Gastroesophageal sphincter (tissue), 3 donors: Measurements from ENCODE around the gene RBM17.

Experiments used
- EP300 ChIP-seq: sonication (generic); formaldehyde crosslinking; IDR thresholded peaks from one replicate; pipeline ENCODE4 v1.6.1; 2017; ENCODE audit warnings: antibody characterized with exemption, mild to moderate bottlenecking
- TF ChIP-seq, protein P1 (sequence below), 4 experiments: fragments of 200-600 bp in 2 of 4; fragments of 450-650 bp in 2 of 4; sonication (generic) in 1 of 4; IDR thresholded peaks; one replicate each; pipeline ENCODE4 v1.5.1; 2017 to 2019; ENCODE audit warnings: antibody characterized with exemption in 4 of 4, mild to moderate bottlenecking in 2 of 4, moderate library complexity in 2 of 4

DNA sequence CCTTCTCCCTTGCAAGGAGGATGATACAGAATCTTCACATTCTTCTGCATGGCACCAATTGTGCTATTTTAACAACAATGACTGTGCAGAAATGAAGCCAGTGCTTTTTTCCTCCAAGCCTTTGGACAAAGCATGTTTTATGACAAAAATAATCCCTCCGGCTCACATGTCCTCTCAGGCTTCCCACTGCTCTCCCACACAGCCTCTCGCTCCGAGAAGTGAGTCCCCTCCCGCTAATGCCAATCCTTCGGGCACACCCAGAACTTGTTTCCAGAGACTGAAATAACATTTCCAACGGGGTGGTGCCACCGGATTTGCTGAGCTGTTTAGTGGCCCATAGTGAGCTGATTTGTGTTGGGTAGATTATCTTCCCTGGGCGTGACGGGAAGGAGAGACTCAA lies 35.8 kb downstream of the RBM17 start:
- no peak for TF ChIP-seq EP300
- TF ChIP-seq, protein P1, sequence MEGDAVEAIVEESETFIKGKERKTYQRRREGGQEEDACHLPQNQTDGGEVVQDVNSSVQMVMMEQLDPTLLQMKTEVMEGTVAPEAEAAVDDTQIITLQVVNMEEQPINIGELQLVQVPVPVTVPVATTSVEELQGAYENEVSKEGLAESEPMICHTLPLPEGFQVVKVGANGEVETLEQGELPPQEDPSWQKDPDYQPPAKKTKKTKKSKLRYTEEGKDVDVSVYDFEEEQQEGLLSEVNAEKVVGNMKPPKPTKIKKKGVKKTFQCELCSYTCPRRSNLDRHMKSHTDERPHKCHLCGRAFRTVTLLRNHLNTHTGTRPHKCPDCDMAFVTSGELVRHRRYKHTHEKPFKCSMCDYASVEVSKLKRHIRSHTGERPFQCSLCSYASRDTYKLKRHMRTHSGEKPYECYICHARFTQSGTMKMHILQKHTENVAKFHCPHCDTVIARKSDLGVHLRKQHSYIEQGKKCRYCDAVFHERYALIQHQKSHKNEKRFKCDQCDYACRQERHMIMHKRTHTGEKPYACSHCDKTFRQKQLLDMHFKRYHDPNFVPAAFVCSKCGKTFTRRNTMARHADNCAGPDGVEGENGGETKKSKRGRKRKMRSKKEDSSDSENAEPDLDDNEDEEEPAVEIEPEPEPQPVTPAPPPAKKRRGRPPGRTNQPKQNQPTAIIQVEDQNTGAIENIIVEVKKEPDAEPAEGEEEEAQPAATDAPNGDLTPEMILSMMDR (IDR thresholded peaks at IDR 0.05): no peak
